Panc1 (cell line): ENCODE data around the gene TMEFF1.

Source experiments
- CTCF ChIP-seq: fragments of 450-650 bp; IDR thresholded peaks from 2 replicates; pipeline ENCODE4 v1.5.1; 2017; ENCODE audit warnings: mild to moderate bottlenecking
- POLR2AphosphoS5 ChIP-seq: IDR thresholded peaks from 2 replicates; pipeline ENCODE4 v1.6.1; 2012; ENCODE audit warnings: mild to moderate bottlenecking, low read depth, low read length, moderate library complexity
- REST ChIP-seq, 2 experiments: IDR thresholded peaks; 2 replicates each; pipeline ENCODE4 v1.6.1; 2011 to 2012; ENCODE audit warnings: low read depth in 2 of 2, control low read depth in 1 of 2, low read length in 1 of 2, mild to moderate bottlenecking in 1 of 2, moderate library complexity in 1 of 2; ENCODE audit not compliant: insufficient read depth in 1 of 2
- TCF7L2 ChIP-seq: IDR thresholded peaks from 2 replicates; pipeline ENCODE4 v1.6.1; 2011; ENCODE audit warnings: mild to moderate bottlenecking, low read depth, low read length, inconsistent platforms

DNA sequence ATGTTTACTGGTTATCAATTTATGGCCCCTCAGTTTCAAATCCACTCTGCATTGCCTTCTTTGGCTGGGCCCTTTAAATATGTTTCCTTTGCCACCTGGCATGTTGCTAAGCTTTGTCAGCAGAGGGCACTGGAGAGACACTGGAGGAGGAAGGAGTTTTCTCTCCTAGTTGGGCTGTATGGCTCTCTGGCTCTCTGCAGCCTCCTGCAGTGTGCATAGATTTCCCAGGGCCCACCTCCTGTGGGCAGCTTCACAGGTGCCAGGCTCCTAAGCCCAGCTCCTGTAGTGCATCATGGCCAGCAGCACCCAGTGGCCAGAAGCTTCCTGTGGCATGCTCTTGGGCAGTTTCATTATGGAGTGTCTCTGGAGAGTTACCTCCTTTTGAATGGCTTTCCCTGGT is 128.3 kb downstream of the TMEFF1 start:
- TF ChIP-seq CTCF (peak; percentile 80), REST (IDR thresholded peaks at IDR 0.05; ENCODE audit: insufficient read depth in 1 of 2, low read depth in 2 of 2, low read length in 1 of 2) (no peak), POLR2AphosphoS5 (no peak), TCF7L2 (no peak)
